HG02981 (cell line): ENCODE results near the gene ITGB3.

Experiments
- ATAC-seq: cut with Tn5 transposase; IDR thresholded peaks from one replicate; pipeline ENCODE4 v1.9.1; 2021; ENCODE audit warnings: mild to moderate bottlenecking, moderate library complexity; ENCODE audit not compliant: unreplicated experiment

Gene ITGB3

DNA sequence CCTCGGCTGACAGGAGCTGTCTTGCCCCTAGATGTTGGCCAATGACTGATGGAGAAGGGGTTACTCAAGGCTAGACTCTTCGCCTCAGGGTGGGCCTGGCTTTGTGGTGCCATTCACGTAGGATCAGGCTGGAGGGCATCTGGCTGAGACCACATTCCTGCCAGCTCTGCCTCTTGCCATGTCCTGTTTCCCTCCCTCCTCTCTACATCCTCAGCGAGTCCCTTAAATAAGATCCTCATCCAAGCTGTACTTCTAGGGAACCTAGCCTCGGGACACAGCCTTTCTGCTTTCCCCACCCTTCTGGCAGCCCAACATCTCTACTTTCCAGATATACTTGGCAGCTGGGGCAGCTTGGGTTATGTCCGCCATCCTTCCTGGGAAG, 42.2 kb downstream of the ITGB3 start:
- ATAC-seq = no peak

DNA sequence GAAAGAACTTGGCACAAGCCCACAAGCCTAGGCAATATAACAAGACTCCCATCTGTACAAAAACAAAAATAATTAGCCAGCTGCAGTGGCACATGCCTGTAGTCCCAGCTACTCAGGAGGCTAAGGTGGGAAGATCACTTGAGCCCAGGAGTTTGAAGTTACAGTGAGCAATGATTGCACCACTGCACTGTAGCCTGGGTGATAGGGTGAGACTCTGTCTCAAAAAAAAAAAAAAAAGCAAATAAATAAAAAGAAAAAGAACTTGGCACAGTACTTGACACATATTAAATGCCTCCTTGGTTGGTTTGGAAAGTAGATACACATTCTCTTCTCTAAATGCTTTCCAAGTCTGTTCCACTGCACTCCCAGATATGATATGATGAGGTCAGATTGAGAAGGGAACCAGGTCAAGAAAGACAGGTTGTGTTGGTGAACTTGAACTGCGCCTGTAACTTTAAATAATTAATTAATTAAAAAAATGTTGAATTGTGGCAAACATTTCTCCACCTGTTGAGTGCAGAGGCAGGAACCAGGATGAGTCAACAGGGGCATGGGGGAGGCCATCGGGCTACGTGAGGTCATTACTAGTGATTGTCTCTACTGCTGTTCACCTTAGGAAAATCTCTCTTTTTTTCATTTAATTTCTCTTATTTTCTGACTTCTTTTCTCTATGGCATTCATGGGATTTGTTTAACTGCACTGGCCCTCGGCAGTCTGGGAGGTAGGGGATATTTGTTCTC, 44.2 kb downstream of the ITGB3 start:
- no peak for ATAC-seq

DNA sequence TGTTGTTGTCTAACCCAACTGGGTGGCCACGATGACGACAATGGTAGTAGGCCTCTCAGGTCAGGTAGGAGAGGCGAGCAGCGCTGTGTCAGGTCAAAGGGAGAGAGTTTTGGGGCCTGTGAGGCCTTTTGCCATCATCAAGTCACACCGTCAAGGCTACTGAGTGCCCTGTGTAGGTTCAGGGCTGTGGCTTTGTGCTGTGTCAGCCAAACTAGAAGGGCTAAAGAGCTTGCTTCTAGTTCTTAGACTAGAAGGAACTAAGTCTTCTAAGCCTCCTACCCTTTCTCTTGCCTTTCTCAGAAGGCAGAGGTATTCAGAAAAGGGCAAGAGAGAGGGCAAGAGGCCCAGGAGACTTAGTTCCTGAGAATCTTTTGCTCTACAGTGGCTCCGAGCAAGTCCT, 45.1 kb downstream of the ITGB3 start:
- no peak for ATAC-seq

DNA sequence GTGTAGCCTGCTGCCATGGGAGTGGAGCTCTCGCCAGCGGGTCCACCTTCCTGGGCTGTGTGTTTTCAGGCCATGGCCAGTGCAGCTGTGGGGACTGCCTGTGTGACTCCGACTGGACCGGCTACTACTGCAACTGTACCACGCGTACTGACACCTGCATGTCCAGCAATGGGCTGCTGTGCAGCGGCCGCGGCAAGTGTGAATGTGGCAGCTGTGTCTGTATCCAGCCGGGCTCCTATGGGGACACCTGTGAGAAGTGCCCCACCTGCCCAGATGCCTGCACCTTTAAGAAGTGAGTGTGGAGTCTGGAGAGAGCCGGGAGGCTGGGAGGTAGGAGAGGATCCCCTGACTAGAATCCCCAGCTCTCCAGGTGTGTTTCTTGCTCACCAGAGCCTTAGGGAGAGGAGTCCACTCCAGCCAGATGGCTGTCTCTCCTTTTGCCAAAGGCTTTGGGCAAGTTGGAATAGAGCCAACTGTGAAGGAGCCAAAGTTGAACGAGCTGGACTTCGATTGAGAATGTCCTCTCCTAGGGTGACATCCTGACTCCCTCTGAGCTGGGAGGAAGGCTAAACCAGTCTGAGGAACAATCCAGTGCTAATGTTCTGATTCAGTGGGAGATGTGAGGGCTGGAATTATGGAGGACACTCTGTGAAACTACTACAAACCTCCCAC, 45.7 kb downstream of the ITGB3 start:
- ATAC-seq = no peak

DNA sequence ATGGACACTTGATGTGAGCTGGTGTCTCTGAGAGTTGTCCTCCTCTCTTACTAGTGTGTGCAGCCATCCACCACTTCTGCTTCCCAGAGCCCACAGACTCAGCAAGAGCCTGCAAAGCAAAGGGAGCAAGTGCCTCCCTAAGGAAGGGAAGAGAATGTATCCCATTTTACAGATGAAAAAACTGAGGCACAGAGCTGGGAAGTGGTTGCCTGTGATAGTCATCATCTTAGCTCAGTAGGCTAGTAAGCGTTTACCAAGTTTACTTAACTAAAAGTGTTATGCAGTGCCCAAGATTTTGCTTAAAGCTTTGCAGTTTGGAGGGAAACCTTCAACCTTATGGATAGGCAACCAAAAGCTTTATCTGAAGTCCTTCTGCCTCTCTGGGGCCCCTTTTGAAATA, 47.1 kb downstream of the ITGB3 start:
- ATAC-seq = no peak

DNA sequence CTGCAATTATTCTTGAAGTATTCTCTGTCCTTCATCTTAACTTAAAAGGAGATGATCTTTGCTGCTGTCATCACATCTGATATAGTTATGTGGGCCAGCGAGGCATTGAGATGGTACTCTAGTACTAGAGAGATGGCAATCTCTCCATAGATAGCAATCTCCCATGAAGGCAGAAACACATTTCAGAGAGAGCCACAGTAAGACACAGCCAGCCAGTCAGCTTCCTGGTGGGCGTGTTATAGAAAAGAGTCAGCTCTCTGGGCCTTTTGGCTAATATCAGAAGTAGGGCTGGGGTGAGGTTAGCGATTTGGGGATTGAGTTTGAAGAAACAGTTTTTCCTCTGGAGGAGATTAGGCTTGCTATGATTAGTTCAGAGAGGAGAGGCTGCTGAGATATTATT, 47.5 kb downstream of the ITGB3 start:
- no peak for ATAC-seq

DNA sequence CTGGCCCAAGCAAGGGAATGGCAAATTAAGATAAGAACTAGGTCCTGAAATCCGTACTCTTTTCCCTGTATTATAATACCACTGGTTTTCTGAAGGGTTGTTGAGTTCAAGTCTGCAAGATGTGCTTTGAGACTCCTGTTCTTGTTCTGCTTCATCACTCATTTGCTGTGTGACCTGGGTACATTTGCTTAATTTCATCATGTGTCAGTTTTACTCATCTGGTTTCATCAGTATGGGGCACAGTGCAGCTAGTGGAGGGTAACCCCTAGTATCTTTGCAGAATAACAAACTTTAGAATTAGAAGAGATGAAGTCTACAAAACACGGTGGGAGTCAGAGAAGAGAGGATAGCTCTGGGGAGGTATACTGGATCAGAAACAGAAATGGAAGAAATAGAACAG, 48.2 kb downstream of the ITGB3 start:
- ATAC-seq = no peak

DNA sequence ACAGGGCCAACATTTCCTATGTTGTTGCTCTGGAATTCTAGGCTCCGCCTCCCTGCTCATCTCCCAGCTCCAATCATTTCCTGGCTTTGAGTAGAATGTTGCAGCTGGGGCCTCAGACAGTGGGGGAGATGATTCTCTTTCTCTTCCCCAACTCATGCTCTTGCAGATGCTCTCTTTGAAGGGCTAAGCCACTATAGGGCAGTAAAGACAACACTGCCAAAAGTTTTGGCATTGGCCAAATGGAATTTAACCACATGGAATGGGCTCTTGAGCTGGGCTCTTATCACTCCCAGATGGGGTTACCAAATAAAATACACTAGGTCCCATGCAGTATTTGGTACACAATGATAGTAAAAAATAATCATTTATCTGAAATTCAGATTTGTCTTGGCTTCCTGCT, 50.6 kb downstream of the ITGB3 start:
- ATAC-seq = no peak

DNA sequence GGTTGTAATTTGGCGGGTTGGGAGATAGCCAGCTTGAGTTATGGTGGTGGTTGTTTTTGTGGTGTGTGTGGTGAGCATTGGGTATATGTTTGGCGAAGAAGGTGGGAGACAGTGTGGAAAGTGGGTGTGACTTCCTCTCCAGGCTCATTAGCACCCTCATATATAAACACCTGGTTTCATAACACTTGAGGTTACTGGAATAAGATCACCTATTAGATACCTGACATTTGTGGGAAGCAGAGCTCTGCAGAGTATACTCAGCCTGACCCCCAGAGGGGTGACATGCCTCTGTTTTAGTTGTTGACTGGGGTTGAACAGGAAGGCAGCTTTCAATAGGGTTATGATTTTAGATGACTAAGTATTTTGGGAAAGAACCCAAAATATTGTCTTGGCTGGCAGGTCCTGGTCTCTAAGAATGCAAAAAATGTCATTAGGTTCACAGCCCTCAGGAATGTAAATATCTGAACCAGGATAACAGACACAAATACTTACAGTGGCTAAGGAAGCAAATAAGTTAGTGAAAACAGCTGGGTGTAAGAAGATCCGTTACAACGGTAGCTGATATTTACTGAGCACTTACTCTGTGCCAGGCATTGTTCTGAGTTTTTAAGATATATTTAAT, 51.8 kb downstream of the ITGB3 start:
- ATAC-seq = no peak

DNA sequence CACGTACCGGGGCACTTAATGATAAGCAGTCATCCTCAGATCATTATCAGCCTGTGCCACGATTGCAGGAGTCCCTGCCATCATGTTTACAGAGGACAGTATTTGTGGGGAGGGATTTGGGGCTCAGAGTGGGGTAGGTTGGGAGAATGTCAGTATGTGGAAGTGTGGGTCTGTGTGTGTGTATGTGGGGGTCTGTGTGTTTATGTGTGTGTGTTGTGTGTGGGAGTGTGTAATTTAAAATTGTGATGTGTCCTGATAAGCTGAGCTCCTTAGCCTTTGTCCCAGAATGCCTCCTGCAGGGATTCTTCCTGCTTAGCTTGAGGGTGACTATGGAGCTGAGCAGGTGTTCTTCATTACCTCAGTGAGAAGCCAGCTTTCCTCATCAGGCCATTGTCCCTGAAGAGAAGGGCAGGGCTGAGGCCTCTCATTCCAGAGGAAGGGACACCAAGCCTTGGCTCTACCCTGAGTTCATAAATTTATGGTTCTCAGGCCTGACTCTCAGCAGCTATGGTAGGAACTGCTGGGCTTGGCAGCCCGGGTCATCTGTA, 56.6 kb downstream of the ITGB3 start:
- ATAC-seq = no peak

DNA sequence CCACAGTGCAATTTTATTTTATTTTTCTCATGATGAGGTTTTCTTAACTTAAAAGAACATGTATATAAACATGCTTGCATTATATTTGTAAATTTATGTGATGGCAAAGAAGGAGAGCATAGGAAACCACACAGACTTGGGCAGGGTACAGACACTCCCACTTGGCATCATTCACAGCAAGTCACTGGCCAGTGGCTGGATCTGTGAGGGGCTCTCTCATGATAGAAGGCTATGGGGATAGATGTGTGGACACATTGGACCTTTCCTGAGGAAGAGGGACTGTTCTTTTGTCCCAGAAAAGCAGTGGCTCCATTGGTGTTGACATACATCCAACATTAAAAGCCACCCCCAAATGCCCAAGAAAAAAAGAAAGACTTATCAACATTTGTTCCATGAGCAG, 57.8 kb downstream of the ITGB3 start:
- no peak for ATAC-seq

DNA sequence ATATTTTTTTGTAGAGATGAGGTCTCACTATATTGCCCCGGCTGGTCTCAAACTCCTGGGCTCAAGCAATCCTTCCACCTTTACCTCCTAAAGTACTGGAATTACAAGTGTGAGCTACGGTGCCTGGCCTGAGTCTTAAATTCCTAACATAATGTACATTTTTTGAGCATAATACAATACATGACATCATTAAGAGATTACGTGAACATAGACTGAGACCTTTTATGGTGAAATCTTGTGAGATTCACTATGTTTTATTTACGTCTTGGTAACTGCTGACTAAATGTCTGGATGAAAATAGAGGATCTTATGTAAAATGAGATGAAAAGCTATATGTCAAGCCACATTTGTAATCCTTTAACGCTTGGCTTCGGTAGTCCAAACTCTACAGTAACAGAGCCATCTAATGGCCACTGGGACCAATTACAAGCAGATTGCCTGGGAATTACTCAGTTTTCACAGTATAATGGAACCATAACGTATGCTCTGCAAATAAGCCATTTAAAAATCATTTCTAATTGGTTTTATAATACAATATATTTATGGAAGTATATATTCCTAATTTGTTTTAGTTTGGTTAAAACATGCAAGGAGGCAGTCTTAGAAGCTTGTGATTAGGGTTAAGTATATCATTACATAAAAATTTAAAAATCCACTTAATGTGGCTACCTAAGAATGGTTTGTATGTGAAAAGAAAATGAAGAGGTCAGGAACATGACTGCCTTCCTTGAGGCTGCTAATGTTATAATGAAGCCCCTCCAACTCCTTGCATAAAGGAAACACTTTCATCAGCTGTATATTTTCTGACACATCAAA, 62.0 kb downstream of the ITGB3 start:
- no peak for ATAC-seq

DNA sequence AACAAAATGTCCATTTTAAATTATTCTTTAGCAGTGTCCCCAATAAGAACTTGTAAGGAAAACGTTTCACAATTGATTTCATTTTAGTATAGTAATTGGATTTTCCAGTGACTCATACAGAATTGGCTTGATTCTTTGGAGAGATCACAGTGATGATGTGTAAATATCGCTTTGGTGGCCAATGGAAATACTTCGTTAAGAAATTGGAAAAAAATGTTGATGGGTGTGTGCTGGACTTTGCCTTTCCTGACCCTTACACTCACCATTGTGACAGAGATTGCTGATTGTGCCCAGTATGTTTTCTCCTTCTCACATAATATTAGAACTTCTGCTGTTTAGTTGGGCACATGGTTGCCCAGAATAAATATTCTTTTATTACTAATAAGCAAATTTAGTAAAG, 62.7 kb downstream of the ITGB3 start:
- no peak for ATAC-seq

DNA sequence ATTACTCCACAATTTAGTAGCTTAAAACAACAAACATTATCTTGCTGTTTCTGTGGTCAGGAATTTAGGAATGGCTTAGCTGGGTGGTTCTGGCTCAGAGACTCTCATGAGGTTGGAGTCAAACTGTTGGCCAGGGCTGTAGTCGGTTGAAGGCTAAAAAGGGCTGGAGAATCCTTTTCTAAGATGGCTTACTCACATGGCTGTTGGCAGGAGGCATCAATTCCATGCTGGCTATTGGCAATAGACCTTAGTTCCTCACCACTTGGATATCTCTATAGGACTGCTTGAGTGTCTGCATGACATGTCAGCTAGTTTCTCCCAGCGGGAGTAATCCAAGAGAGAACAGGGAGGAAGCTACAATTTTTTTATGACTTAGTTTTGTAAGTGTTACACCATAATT, 63.5 kb downstream of the ITGB3 start:
- no peak for ATAC-seq

DNA sequence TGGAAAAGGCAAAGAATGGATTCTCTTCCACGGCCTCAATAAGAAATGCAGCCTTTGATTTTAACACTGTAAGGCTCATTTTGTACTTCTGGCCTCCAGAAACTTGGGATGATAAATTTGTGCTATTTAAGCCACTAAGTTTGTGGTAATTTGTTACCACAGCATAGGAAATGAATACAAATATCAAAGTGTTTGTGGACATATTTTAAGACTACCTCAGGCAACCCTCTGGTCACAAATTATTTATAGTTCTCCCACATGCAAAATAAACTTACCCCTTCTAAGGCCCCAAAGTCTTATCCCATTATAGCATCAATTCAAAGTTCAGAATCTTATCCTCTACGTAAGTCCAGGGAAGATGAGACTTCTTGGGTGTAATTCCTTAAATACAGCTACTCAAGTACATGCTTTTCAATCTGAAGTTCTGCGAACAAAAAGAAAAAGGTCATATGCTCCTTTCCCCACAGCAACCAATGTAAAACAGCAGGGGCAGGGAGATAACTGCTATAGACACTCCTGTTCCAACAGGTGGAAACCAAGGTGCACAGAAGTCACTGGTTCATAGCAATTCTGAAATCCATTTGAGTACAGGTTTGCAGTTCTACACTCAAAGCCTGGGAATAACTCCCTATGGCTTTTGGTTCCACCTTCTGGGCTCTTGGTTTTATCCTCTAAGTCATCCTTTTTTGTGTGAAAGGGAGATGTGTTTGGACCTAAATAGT, 64.7 kb downstream of the ITGB3 start:
- ATAC-seq = no peak

DNA sequence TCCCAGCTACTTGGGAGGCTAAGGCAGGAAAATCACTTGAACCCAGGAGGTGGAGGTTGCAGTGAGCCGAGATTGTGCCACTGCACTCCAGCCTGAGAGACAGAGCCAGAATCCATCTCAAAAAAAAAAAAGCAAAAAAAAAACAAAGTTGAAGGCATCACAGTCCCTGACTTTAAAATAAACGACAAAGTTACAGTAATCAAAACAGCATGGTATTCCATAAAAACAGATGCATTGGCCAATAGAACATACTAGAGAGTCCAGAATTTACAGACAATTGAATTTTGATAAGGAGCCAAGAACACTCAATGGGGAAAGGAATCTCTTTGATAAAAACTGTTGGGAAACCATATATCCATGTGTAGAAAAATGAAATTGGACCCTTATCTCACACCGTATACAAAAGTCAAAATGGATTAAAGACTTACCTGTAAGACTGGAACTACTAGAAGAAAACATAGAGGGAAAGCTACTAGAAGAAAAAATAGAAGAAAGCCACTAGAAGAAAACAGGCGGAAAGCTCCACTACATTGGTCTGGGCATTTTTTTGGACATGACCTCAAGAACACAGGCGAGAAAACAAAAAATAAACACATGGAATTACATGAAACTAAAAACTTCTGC, 67.4 kb downstream of the ITGB3 start:
- ATAC-seq = no peak

DNA sequence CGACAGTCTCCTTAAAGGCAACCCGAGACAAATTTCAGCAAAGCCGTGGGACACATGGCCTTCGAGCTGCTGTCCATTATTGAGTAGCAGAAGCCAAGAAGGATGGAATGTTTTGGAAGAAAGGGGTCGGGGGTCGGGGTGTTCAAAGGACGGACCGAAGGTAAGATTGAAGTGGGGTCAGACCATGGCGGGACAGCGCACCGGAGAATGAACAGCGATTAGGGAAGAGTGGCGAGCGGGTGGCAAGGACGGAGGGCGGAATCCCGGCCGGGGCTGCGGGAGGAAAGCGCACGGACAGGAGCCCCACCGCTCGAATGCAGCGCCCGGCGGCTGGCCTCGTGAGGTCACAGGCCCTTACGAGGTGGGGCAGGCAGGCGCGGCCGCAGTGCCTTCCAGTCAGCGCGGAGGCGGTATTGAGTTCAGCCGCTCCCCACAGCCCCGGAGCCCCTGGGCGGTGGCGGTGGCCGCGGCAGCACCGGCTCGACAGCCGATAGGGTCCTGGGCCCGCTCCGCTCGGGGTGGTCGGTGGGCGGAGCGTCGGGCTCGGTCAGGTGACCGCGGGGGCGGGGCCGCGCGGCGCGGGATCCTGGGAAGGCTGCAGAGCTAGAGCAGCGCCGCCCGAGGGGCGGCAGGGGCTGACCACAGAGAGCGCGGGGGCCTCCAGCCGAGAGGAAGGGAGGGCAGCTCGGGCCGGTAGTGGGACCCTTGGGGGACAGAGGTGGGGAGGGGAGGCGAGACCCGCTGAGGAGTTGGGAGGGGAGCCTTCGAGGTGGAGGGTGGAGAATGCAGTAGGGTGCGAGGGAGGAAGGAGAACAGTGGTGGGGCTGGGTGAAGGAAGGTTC, 70.0 kb downstream of the ITGB3 start, which contains the start of gene EFCAB13:
TSS of gene EFCAB13 (plus strand) at position 574 of the 842 bp plus-strand sequence. CDS start 4,399 bp downstream, outside the sequence.
- ATAC-seq = peak; percentile 83

DNA sequence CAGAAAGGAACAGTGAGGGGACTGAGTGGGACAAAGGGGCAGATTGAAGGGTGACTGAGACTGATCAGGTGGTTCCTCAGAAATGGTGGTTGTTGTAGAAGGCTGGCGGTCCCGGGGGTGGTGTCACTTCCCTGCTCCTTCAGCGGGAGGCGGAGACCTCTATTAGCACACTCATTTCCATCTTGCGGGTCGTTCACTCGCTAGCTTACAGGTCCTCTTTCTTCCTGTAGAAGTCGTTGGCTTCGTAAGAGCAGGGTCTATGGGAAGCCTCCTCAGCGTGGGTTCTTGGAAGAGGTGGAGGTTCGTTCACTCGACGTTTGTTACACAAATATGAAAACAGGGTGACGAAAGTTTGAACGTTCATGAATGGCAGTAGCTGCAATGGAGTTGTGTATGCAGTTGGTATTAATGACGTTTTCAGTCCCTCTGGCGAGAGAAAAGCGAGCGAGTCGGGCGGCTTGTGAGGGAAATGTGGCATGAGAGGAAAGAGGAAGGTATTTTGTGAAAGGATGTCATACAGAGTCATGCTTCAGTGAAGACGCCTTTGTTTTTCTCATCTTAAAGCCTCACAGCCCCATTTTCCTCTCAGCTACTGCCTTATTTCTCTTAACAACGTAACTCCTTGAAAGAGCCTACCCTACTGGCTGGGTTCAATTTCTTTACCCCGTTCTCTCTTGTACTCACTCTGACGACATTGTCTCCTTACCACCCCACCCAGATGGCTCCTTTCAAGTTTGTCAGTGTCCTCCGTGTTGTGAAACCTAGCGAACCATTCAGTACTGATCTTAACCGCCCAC, 70.8 kb downstream of the ITGB3 start:
- peak; percentile 26 for ATAC-seq
